Activated CD4-positive, alpha-beta T cell treated with anti-CD3 and anti-CD28 coated beads for 1 hour (primary cell): ENCODE data around the gene NFE2L1.
"Not testable (repeated sequence)": the region's sequence is repeated elsewhere in the genome, so short reads cannot be mapped to it uniquely, and the experiment has no call there.

ENCODE experiments used
- DNase-seq: peaks from one replicate; pipeline ENCODE4 v3.0.0-alpha.2; 2020

The NFE2L1 gene

GRCh38 chr17:48048384-48049126 is 396 bp downstream of the NFE2L1 start:
- DNase-seq = no peak

GRCh38 chr17:48051283-48051682 is 3.1 kb downstream of the NFE2L1 start:
- DNase-seq = no peak

GRCh38 chr17:48051706-48052486 is 3.7 kb downstream of the NFE2L1 start:
- no peak for DNase-seq

GRCh38 chr17:48052956-48053757 is 5.0 kb downstream of the NFE2L1 start:
- DNase-seq = no peak

GRCh38 chr17:48053758-48054237 is 5.6 kb downstream of the NFE2L1 start:
- no peak for DNase-seq

GRCh38 chr17:48054238-48055185 is 6.4 kb downstream of the NFE2L1 start:
- no peak for DNase-seq

- no peak for DNase-seq
Observed at GRCh38 chr17:48055531-48056245, 7.5 kb downstream of the NFE2L1 start.

- no peak for DNase-seq
Observed at GRCh38 chr17:48056246-48056745, 8.1 kb downstream of the NFE2L1 start.

GRCh38 chr17:48056879-48057278 is 8.7 kb downstream of the NFE2L1 start:
- DNase-seq = no peak

- DNase-seq = no peak
Observed at GRCh38 chr17:48057626-48058025, 9.5 kb downstream of the NFE2L1 start.

- DNase-seq = no peak
Observed at GRCh38 chr17:48058393-48059124, 10.4 kb downstream of the NFE2L1 start.

- no peak for DNase-seq
Observed at GRCh38 chr17:48059125-48059668, 11.0 kb downstream of the NFE2L1 start.

- DNase-seq = no peak
Observed at GRCh38 chr17:48060249-48060648, 12.1 kb downstream of the NFE2L1 start.

- DNase-seq = no peak
Observed at GRCh38 chr17:48062273-48062672, 14.1 kb downstream of the NFE2L1 start.

- no peak for DNase-seq
Observed at GRCh38 chr17:48064638-48065037, 16.5 kb downstream of the NFE2L1 start.

GRCh38 chr17:48066192-48066591 is 18.0 kb downstream of the NFE2L1 start:
- no peak for DNase-seq

- no peak for DNase-seq
Observed at GRCh38 chr17:48066656-48067055, 18.5 kb downstream of the NFE2L1 start.

GRCh38 chr17:48067245-48067644 is 19.1 kb downstream of the NFE2L1 start:
- DNase-seq = no peak

- DNase-seq = not testable (repeated sequence)
Observed at GRCh38 chr17:48067808-48068207, 19.6 kb downstream of the NFE2L1 start.

GRCh38 chr17:48068491-48068961 is 20.4 kb downstream of the NFE2L1 start:
- DNase-seq = no peak
